GM19023 (cell line): ENCODE data around the gene TRIP10.
"Not testable (repeated sequence)": the region's sequence is repeated elsewhere in the genome, so short reads cannot be mapped to it uniquely, and the experiment has no call there.

ENCODE experiments used
- ATAC-seq: cut with Tn5 transposase; IDR thresholded peaks from one replicate; pipeline ENCODE4 v1.9.1; 2021; ENCODE audit warnings: mild to moderate bottlenecking, moderate library complexity; ENCODE audit not compliant: unreplicated experiment

Gene TRIP10

DNA sequence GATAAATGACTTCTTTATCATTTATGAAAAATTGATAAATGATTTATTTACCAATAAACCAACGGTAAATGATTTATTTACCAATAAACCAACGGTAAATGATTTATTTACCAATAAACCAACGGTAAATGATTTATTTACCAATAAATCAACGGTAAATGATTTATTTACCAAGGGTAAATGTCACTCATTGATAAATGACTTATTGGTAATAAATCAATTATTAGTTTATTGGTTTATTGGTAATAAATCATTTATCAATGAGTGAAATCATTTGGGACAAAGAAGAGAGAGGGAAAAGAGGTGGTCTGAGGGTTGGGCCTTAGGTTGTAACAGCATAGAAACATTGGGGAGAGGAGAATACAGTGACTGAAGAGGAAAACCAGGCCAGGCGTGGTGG is 54.5 kb downstream of the TRIP10 start:
- no peak for ATAC-seq

DNA sequence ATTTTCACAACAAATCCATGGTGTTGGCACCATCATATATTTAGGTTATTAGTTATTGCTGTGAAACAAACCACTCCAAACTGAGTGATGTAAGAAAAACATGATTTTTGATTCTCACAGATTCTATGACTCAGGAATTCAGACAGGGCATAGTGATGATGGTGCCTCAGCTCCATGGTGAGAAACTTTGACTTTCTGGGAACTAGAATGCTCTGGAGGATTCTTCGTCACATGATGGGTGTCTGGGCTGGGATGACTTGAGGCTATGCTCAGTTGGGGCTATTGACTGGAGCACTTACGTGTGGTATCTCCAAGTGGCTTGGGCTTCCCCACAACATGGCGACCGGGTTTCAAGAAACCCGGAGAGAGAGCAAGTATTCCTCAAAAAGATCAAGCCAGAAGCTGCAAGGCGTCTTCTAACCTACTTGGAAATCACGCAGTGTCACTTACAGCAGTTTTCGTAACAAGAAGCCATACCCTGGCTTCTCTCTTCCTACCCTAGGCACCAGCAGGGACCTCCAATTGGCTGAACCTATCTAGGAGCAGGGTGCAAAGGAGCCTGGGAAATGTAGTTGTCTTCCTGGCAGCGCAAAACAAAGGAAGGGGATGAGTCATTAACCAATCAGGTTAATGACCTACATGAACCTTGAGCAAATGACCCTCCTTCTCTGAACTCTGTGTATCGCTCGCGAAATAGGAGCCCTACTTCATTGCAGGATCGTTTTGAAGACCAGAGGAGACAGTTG is 55.4 kb downstream of the TRIP10 start:
- no peak for ATAC-seq

DNA sequence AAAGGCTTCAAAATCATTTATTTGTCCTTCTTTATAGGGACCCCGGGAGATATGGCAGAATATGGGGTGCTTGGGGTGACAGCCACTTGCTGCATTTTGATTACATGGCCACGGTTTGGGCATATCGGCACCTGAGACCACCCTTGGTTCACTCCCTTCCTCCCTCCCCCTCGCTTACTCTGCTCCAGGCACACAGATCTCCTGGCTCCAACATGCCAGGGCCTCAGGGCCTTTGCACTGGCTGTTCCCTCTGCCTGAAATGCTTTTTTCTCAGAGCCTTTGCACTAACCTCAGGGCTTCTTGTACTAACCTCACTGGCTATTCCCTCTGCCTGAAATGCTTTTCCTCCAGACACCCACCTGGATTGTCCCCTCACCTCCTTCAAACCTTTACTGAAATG is 56.8 kb downstream of the TRIP10 start:
- ATAC-seq, result no peak

DNA sequence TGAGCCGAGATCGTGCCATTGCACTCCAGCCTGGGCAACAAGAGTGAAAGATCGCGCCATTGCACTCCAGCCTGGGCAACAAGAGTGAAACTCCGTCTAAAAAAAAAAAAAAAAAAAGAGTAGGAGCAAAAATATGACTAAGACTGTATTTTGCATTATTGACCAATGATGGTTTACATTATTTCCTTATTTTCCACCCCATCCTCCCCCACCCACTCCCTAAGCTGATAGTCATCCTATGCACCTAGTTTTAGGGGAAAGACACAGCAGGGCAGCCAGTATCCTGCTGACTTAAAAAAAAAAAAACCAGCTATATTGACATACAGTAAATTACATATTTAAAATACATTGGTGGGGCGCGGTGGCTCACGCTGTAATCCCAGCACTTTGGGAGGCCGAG is 58.2 kb downstream of the TRIP10 start:
- ATAC-seq, result no peak

DNA sequence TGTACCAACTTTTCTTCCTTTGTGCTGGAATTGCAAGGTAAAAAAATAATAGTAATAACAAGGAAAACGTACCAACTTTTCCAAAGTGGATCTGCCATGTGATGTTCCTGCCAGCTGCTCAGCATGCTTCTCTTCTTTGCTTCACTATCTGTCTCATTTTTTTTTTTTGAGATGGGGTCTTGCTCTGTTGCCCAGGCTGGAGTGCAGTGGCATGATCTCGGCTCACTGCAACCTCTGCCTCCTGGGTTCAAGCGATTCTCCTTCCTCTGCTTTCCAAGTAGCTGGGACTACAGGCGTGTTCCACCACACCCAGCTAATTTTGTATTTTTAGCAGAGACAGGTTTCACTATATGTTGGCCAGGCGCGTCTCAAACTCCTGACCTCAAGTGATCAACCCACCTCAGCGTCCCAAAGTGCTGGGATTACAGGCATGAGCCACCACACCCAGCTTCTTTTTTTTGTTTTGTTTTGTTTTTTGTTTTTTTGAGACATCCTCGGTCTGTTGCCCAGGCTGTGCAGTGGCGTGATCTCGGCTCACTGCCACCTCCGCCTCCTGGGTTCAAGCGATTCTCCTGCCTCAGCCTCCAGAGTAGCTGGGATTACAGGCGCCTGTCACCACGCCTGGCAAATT is 60.8 kb downstream of the TRIP10 start:
- not testable (repeated sequence) for ATAC-seq

DNA sequence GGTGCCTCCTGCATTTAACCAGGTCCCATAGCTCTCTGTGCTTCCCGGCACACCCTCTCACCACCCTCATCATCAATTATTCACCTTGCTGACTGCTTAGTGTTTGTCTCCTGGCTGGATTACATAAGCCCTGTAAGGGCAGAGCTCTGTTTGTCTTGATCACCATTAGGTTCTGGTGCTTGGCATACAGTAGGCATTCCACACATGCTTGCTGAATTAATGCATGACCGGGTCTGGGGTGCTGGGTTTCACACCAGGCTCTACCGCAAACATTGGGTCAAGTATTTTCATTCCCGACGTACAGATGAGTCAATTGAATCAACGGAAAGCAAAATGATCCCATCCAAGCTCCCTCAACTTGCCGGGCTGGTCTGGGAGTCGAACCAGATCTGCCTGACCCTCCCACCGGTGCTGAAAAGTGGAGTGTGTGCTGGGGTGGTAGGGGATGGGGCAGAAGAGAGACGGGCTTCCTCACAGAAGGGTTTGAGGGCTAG is 61.6 kb downstream of the TRIP10 start:
- ATAC-seq, result no peak
